Measurements from ENCODE around the gene INCENP. TPM values are rescaled to one million over a fixed set of nuclear protein-coding genes. Genes with fewer than 3 reads are reported as not detected.

Gene INCENP
- polyA plus RNA-seq, 2 of the 4 experiments (the other 2 are of a cell fraction): 29.5 to 55.8 TPM

GRCh38 chr11:62132689-62133293, 9.0 kb downstream of the INCENP start:
- Histone ChIP-seq H3K4me1 (peaks cover 6% of the 10 kb centered on the region; the same call in 1 of the 3 replicates), H3K4me3 (no peak overlapping the region), H3K4me2 (no peak overlapping the region), H3K27ac (no peak overlapping the region), H3K9me3 (no peaks in the 10 kb centered on the region)
- peak in 1 of 2 experiments; percentile 36; a peak in 1 of 6 replicates for ATAC-seq
- POLR2A ChIA-PET: no interaction called here
- CTCF ChIA-PET: interaction anchor here (2.2 to 2.3 kb wide), 2 partner anchors 9 to 10 kb away, joined by 7 to 10 read pairs; no protein-coding TSS in a partner anchor
- 87% methylated on average over 6 of the region's 6 CpGs for WGBS (ENCODE audit: missing lambda C conversion rate)
- no peak for DNase-seq (ENCODE audit: low read depth in 1 of 2, low spot score in 1 of 2)
- no peak for FAIRE-seq
- TF ChIP-seq RNF2 (IDR thresholded peaks at IDR 0.05; ENCODE audit: borderline replicate concordance, low read depth) (no peak), HEYL (CRISPR knock-in tag; IDR thresholded peaks at IDR 0.05) (no peak), EHMT2 (IDR thresholded peaks at IDR 0.05; ENCODE audit: low read depth) (no peak), NR3C1 (IDR thresholded peaks at IDR 0.05) (no peak), CEBPB (IDR thresholded peaks at IDR 0.05) (no peak), ZFP36 (IDR thresholded peaks at IDR 0.05; ENCODE audit: borderline replicate concordance, partially characterized antibody) (no peak), HOXA7 (CRISPR knock-in tag; IDR thresholded peaks at IDR 0.05) (no peak), CBX2 (IDR thresholded peaks at IDR 0.05; ENCODE audit: borderline replicate concordance, low read depth) (no peak), CHD4 (IDR thresholded peaks at IDR 0.05; ENCODE audit: borderline replicate concordance) (no peak), TP53 (CRISPR knock-in tag; IDR thresholded peaks at IDR 0.05) (no peak), PBX3 (IDR thresholded peaks at IDR 0.05) (no peak), HES2 (IDR thresholded peaks at IDR 0.05) (no peak), RAD21 (conservative IDR thresholded peaks at IDR 0.05 in 1 of 2, IDR thresholded peaks at IDR 0.05 in 1 of 2) (no peak), SREBF2 (IDR thresholded peaks at IDR 0.05) (no peak), JUNB (IDR thresholded peaks at IDR 0.05) (no peak), BHLHE40 (IDR thresholded peaks at IDR 0.05; ENCODE audit: low read depth, low read length) (no peak), MAFK (IDR thresholded peaks at IDR 0.05; ENCODE audit: partially characterized antibody) (no peak), FOSL2 (IDR thresholded peaks at IDR 0.05) (no peak), FOSL2 (CRISPR knock-in tag; IDR thresholded peaks at IDR 0.05) (no peak), CHD2 (IDR thresholded peaks at IDR 0.05; ENCODE audit: low read length, partially characterized antibody) (no peak), EHF (CRISPR knock-in tag; IDR thresholded peaks at IDR 0.05) (no peak)

GRCh38 chr11:62133328-62134065, 9.7 kb downstream of the INCENP start:
- H3K4me2 ChIP-seq: no peak overlapping the region
- FAIRE-seq: no peak
- TF ChIP-seq CEBPB (IDR thresholded peaks at IDR 0.05) (no peak), MAX (IDR thresholded peaks at IDR 0.05) (no peak), MAFK (IDR thresholded peaks at IDR 0.05; ENCODE audit: partially characterized antibody) (no peak), PBX3 (IDR thresholded peaks at IDR 0.05) (no peak), TP53 (CRISPR knock-in tag; IDR thresholded peaks at IDR 0.05) (no peak), MAZ (IDR thresholded peaks at IDR 0.05; ENCODE audit: borderline replicate concordance, low read depth, low read length) (no peak), FOSL2 (IDR thresholded peaks at IDR 0.05) (no peak), FOSL2 (CRISPR knock-in tag; IDR thresholded peaks at IDR 0.05) (no peak), HMGXB4 (CRISPR knock-in tag; IDR thresholded peaks at IDR 0.05; ENCODE audit: borderline replicate concordance) (no peak), CBX2 (IDR thresholded peaks at IDR 0.05; ENCODE audit: borderline replicate concordance, low read depth) (no peak)
- H3K4me1 ChIP-seq: peaks cover 6% of the 10 kb centered on the region; the same call in 1 of the 3 replicates
- H3K27ac ChIP-seq: no peak overlapping the region
- CTCF ChIA-PET: interaction anchor here (2.2 kb wide), 1 partner anchor 9 kb away, joined by 7 read pairs; no protein-coding TSS in a partner anchor
- no peak for ATAC-seq
- no peak for DNase-seq (ENCODE audit: low read depth in 1 of 2, low spot score in 1 of 2)
- POLR2A ChIA-PET: no interaction called here
- no peak overlapping the region for H3K4me3 ChIP-seq
- WGBS (ENCODE audit: missing lambda C conversion rate): 87% methylated on average over 16 of the region's 16 CpGs
- no peaks in the 10 kb centered on the region for H3K9me3 ChIP-seq
